Measurements from ENCODE around the gene CCDC68. TPM values are rescaled to one million over a fixed set of nuclear protein-coding genes. Genes with fewer than 3 reads are reported as not detected.

The CCDC68 gene
- total and polyA plus RNA-seq, 2 of the 13 experiments (the other 11 are each of a cell fraction or from before 2014, with no cell fraction given) = 4.6 to 13.3 TPM

- TF ChIP-seq FOSL2 (CRISPR knock-in tag; IDR thresholded peaks at IDR 0.05) (peak; percentile 86), TFAP4 (IDR thresholded peaks at IDR 0.05; ENCODE audit: borderline replicate concordance, low read depth) (peak; percentile 61; the same call in 1 of the 2 replicates), ZBTB43 (CRISPR knock-in tag; conservative IDR thresholded peaks at IDR 0.05) (peak; percentile 22; the same call in 1 of the 2 replicates), ZNF232 (CRISPR knock-in tag; IDR thresholded peaks at IDR 0.05; ENCODE audit: borderline replicate concordance) (peak; percentile 71; the same call in 1 of the 2 replicates), FOXC1 (CRISPR knock-in tag; IDR thresholded peaks at IDR 0.05; ENCODE audit: borderline replicate concordance) (no peak), ZNF800 (CRISPR knock-in tag; IDR thresholded peaks at IDR 0.05) (no peak), ZNF704 (CRISPR knock-in tag; IDR thresholded peaks at IDR 0.05; ENCODE audit: borderline replicate concordance) (no peak), ZNF414 (CRISPR knock-in tag; IDR thresholded peaks at IDR 0.05) (no peak), NR2F1 (CRISPR knock-in tag; IDR thresholded peaks at IDR 0.05) (peak; percentile 79 to 83), ZNF567 (CRISPR knock-in tag; IDR thresholded peaks at IDR 0.05; ENCODE audit: borderline replicate concordance) (no peak), AKNA (CRISPR knock-in tag; IDR thresholded peaks at IDR 0.05; ENCODE audit: borderline replicate concordance) (no peak), BRCA1 (CRISPR knock-in tag; IDR thresholded peaks at IDR 0.05) (no peak), ELF3 (CRISPR knock-in tag; IDR thresholded peaks at IDR 0.05) (peak; percentile 98), ETV5 (CRISPR knock-in tag; IDR thresholded peaks at IDR 0.05; ENCODE audit: borderline replicate concordance) (peak; percentile 94), ZNF451 (CRISPR knock-in tag; IDR thresholded peaks at IDR 0.05) (no peak), MAX (IDR thresholded peaks at IDR 0.05) (no peak), CREBL2 (CRISPR knock-in tag; IDR thresholded peaks at IDR 0.05; ENCODE audit: borderline replicate concordance) (no peak)
These were observed 13.1 kb downstream of the CCDC68 start (continued) for GRCh38 chr18:54946149-54946581.

Measured in HepG2 (cell line).